Natural killer cell (primary cell): Measurements from ENCODE around the gene TENM4. TPM values are rescaled to one million over a fixed set of nuclear protein-coding genes. Genes with fewer than 3 reads are reported as not detected.

Experiments
- ATAC-seq, 3 donors: fragments of 150-1000 bp in 2 of 3; fragments of 200-7000 bp in 1 of 3; cut with Tn5 transposase; 1 replicate in 1 of 3; 2 replicates in 2 of 3; pipeline ENCODE4 v1.10.0; 2021; ENCODE audit warnings: mild to moderate bottlenecking in 2 of 3, moderate library complexity in 2 of 3
- DNase-seq, 2 donors: peaks; one replicate each; pipeline versions ENCODE4 v3.0.0 to v3.0.0-alpha.2; 2013 to 2021; ENCODE audit warnings: mixed read lengths in 1 of 2
- H3K27ac ChIP-seq: one replicate; pipeline ENCODE4 v1.5.1; 2013; ENCODE audit warnings: mild to moderate bottlenecking, low read length
- H3K27me3 ChIP-seq: one replicate; pipeline ENCODE4 v1.6.1; 2013; ENCODE audit warnings: low read length; ENCODE audit not compliant: control insufficient read depth, insufficient read depth
- H3K36me3 ChIP-seq: one replicate; pipeline ENCODE4 v1.6.1; 2013; ENCODE audit warnings: low read length; ENCODE audit not compliant: control insufficient read depth, insufficient read depth
- H3K4me1 ChIP-seq: one replicate; pipeline ENCODE4 v1.6.1; 2013; ENCODE audit warnings: low read length; ENCODE audit not compliant: control insufficient read depth, insufficient read depth
- H3K4me3 ChIP-seq: one replicate; pipeline ENCODE4 v1.5.1; 2013; ENCODE audit warnings: low read length
- H3K9me3 ChIP-seq: one replicate; pipeline ENCODE4 v1.6.1; 2013; ENCODE audit warnings: low read length; ENCODE audit not compliant: control insufficient read depth, insufficient read depth
- H3K27ac Mint-ChIP-seq, 2 donors: one replicate each; pipeline ENCODE4 v1.8.0; 2022; ENCODE audit warnings: mild to moderate bottlenecking in 2 of 2, mixed read lengths in 2 of 2, moderate library complexity in 1 of 2
- H3K27me3 Mint-ChIP-seq, 2 donors: one replicate each; pipeline ENCODE4 v1.8.0; 2022; ENCODE audit warnings: low read depth in 2 of 2, mixed read lengths in 2 of 2
- H3K36me3 Mint-ChIP-seq: one replicate; pipeline ENCODE4 v1.8.0; 2022; ENCODE audit warnings: mixed read lengths
- H3K4me1 Mint-ChIP-seq, 2 donors: one replicate each; pipeline ENCODE4 v1.8.0; 2022; ENCODE audit warnings: mixed read lengths in 2 of 2
- H3K4me3 Mint-ChIP-seq: one replicate; pipeline ENCODE4 v1.8.0; 2022; ENCODE audit warnings: mild to moderate bottlenecking, moderate library complexity, mixed read lengths
- H3K9me3 Mint-ChIP-seq, 2 donors: one replicate each; pipeline ENCODE4 v1.8.0; 2022; ENCODE audit warnings: mixed read lengths in 2 of 2
- CTCF ChIP-seq: fragments of 200-600 bp; IDR thresholded peaks from one replicate; pipeline ENCODE4 v1.8.0; 2022; ENCODE audit warnings: antibody characterized with exemption
- WGBS: methylation state at CpG from one replicate; pipeline ENCODE4 v1.1.7; 2013; ENCODE audit warnings: missing lambda C conversion rate; ENCODE audit not compliant: insufficient coverage; 5-methylcytosine and 5-hydroxymethylcytosine counted together
- intact Hi-C: fragments of 100-400 bp; cut with micrococcal nuclease; formaldehyde crosslinking; loops from one replicate; pipeline ENCODE4 v1.14.2; 2022
- total RNA-seq, 4 donors: library from RNA; stranded (reverse); fragments of 120-200 nt in 1 of 4; gene quantifications; one replicate each; pipeline versions ENCODE4 v1.2.3 to v1.2.4, GENCODE V29; 2013 to 2022

TENM4 gene
- total RNA-seq, 3 donors from 2014 or later (not counting 1 experiment from before 2014, with no cell fraction given): 0.63 to 0.75 TPM; not detected in 1

- H3K36me3 Mint-ChIP-seq: no peaks in the 10 kb centered on the region
- ATAC-seq: no peak
- 34% methylated on average over 2 of the region's 2 CpGs for WGBS
These were observed 401.7 kb downstream of the TENM4 start for GRCh38 chr11:79039122-79039521.

GRCh38 chr11:79035881-79036280 is 404.9 kb downstream of the TENM4 start:
- Mint-ChIP-seq H3K4me3 (no peak overlapping the region), H3K27me3 (peaks cover 20 to 46% of the 10 kb centered on the region in 2 donors), H3K9me3 (peaks cover 0 to 3% of the 10 kb centered on the region in 2 donors), H3K27ac (no peak overlapping the region), H3K36me3 (no peaks in the 10 kb centered on the region), H3K4me1 (no peaks in the 10 kb centered on the region)
- H3K27ac ChIP-seq: no peak overlapping the region
- no peaks in the 10 kb centered on the region for H3K36me3 ChIP-seq
- H3K4me1 ChIP-seq: no peaks in the 10 kb centered on the region
- intact Hi-C loops: no loop called here
- H3K27me3 ChIP-seq: peaks cover under 1% of the 10 kb centered on the region
- TF ChIP-seq CTCF: no peak
- H3K4me3 ChIP-seq: no peak overlapping the region
- 58% methylated on average over 3 of the region's 3 CpGs for WGBS
- H3K9me3 ChIP-seq: no peaks in the 10 kb centered on the region
- no peak for DNase-seq
- ATAC-seq: no peak

More at GRCh38 chr11:79039122-79039521, 401.7 kb downstream of the TENM4 start:
- H3K27me3 ChIP-seq: no peaks in the 10 kb centered on the region
- no peak overlapping the region for H3K27ac Mint-ChIP-seq
- no peak overlapping the region for H3K4me3 ChIP-seq
- no peak for TF ChIP-seq CTCF
- peaks cover 11 to 35% of the 10 kb centered on the region in 2 donors for H3K27me3 Mint-ChIP-seq
- no peaks in the 10 kb centered on the region for H3K4me1 Mint-ChIP-seq
- no peaks in the 10 kb centered on the region for H3K9me3 ChIP-seq
- intact Hi-C loops: no loop called here
- H3K9me3 Mint-ChIP-seq: peaks cover 0 to 3% of the 10 kb centered on the region in 2 donors
- no peak for DNase-seq
- H3K4me3 Mint-ChIP-seq: no peak overlapping the region
- no peaks in the 10 kb centered on the region for H3K4me1 ChIP-seq
- H3K27ac ChIP-seq: no peak overlapping the region
- H3K36me3 ChIP-seq: no peaks in the 10 kb centered on the region

- 51% methylated on average over 3 of the region's 4 CpGs for WGBS
These were observed 407.0 kb downstream of the TENM4 start for GRCh38 chr11:79033833-79034232.

More at GRCh38 chr11:79033833-79034232, 407.0 kb downstream of the TENM4 start:
- no peaks in the 10 kb centered on the region for H3K9me3 ChIP-seq
- no peaks in the 10 kb centered on the region for H3K4me1 Mint-ChIP-seq
- H3K4me3 ChIP-seq: no peak overlapping the region
- no peaks in the 10 kb centered on the region for H3K36me3 Mint-ChIP-seq
- no peaks in the 10 kb centered on the region for H3K4me1 ChIP-seq
- peaks cover 25 to 61% of the 10 kb centered on the region in 2 donors for H3K27me3 Mint-ChIP-seq
- no peak overlapping the region for H3K4me3 Mint-ChIP-seq
- no peak for TF ChIP-seq CTCF
- H3K9me3 Mint-ChIP-seq: peaks cover 0 to 3% of the 10 kb centered on the region in 2 donors
- DNase-seq (no peak), ATAC-seq (no peak)
- intact Hi-C loops: no loop called here
- H3K27ac ChIP-seq: no peak overlapping the region
- peaks cover 8% of the 10 kb centered on the region for H3K27me3 ChIP-seq
- H3K36me3 ChIP-seq: no peaks in the 10 kb centered on the region
- H3K27ac Mint-ChIP-seq: no peak overlapping the region
